Measurements from ENCODE around the gene UQCC5. TPM values are rescaled to one million over a fixed set of nuclear protein-coding genes. Genes with fewer than 3 reads are reported as not detected.

Gene UQCC5
- total RNA-seq, 1 donor from 2014 or later: 1.2 TPM

GRCh38 chr3:52554026-52554755 is 17.8 kb downstream of the UQCC5 start:
- H3K4me3 ChIP-seq: no peak overlapping the region
- intact Hi-C loops (cut with DNase I): no loop called here
- DNase-seq (ENCODE audit: extremely low spot score in 2 of 2): no peak
- H3K4me1 ChIP-seq: no peaks in the 10 kb centered on the region
- no peak for TF ChIP-seq POLR2A (IDR thresholded peaks at IDR 0.05)
- TF ChIP-seq POLR2AphosphoS5 (IDR thresholded peaks at IDR 0.05; ENCODE audit: insufficient read depth in 1 of 2, low read depth in 1 of 2): no peak
- TF ChIP-seq CTCF (IDR thresholded peaks at IDR 0.05): no peak
- H3K27ac ChIP-seq: no peak overlapping the region
- no peaks in the 10 kb centered on the region for H3K9me3 ChIP-seq
- H3K36me3 ChIP-seq: peaks cover 0 to 57% of the 10 kb centered on the region in 2 donors
- H3K27me3 ChIP-seq: no peaks in the 10 kb centered on the region

- no peak overlapping the region for H3K27ac ChIP-seq
- no peak overlapping the region for H3K4me3 ChIP-seq
- H3K4me1 ChIP-seq: no peaks in the 10 kb centered on the region
- H3K9me3 ChIP-seq: no peaks in the 10 kb centered on the region
- H3K27me3 ChIP-seq: no peaks in the 10 kb centered on the region
- no peak for TF ChIP-seq POLR2AphosphoS5 (IDR thresholded peaks at IDR 0.05; ENCODE audit: insufficient read depth in 1 of 2, low read depth in 1 of 2)
- no peak for TF ChIP-seq POLR2A (IDR thresholded peaks at IDR 0.05)
- no peak for TF ChIP-seq CTCF (IDR thresholded peaks at IDR 0.05)
- intact Hi-C loops (cut with DNase I): no loop called here
- DNase-seq (ENCODE audit: extremely low spot score in 2 of 2): no peak
- peaks cover 0 to 50% of the 10 kb centered on the region in 2 donors for H3K36me3 ChIP-seq
Measured at GRCh38 chr3:52555056-52555455, 18.7 kb downstream of the UQCC5 start.

GRCh38 chr3:52557011-52557960 is 20.9 kb downstream of the UQCC5 start:
- Histone ChIP-seq H3K9me3 (no peaks in the 10 kb centered on the region), H3K4me3 (no peak overlapping the region), H3K36me3 (peaks cover 0 to 58% of the 10 kb centered on the region in 2 donors), H3K27me3 (no peaks in the 10 kb centered on the region), H3K27ac (no peak overlapping the region), H3K4me1 (no peaks in the 10 kb centered on the region)
- no peak for TF ChIP-seq POLR2A (IDR thresholded peaks at IDR 0.05)
- TF ChIP-seq CTCF (IDR thresholded peaks at IDR 0.05): no peak
- no peak for TF ChIP-seq POLR2AphosphoS5 (IDR thresholded peaks at IDR 0.05; ENCODE audit: insufficient read depth in 1 of 2, low read depth in 1 of 2)
- intact Hi-C loops (cut with DNase I): no loop called here
- no peak for DNase-seq (ENCODE audit: extremely low spot score in 2 of 2)

- Histone ChIP-seq H3K27me3 (no peaks in the 10 kb centered on the region), H3K27ac (no peak overlapping the region), H3K9me3 (no peaks in the 10 kb centered on the region), H3K36me3 (peaks cover 0 to 67% of the 10 kb centered on the region in 2 donors), H3K4me1 (no peaks in the 10 kb centered on the region), H3K4me3 (no peak overlapping the region)
- DNase-seq (ENCODE audit: extremely low spot score in 2 of 2): no peak
- intact Hi-C loops (cut with DNase I): no loop called here
- TF ChIP-seq POLR2A (IDR thresholded peaks at IDR 0.05) (no peak), CTCF (IDR thresholded peaks at IDR 0.05) (no peak), POLR2AphosphoS5 (IDR thresholded peaks at IDR 0.05; ENCODE audit: insufficient read depth in 1 of 2, low read depth in 1 of 2) (no peak)
Measured at GRCh38 chr3:52558436-52558835, 22.0 kb downstream of the UQCC5 start.
